ENCODE results near the gene KCND1.

DNA sequence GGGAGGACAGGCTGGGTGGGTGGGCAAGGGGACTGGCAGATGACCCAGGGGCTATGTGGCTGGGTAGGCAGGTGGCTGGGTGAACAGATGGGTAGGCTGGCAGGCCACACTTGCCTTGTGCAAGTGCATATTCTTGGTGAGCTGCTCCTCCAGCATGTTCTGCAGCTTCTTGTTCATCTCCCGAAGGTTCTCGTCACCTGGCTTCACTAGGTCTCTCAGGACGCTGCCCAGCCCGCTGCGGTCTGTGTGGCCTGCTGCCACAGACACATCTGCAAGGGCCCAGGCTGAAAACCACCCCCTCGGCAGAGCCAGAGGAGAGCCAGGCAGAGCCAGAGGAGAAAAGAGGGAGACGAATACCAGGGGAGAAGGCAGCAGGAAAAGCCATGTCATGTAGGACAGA lies 3.4 kb upstream of the KCND1 start:
- TF ChIP-seq, protein P1, sequence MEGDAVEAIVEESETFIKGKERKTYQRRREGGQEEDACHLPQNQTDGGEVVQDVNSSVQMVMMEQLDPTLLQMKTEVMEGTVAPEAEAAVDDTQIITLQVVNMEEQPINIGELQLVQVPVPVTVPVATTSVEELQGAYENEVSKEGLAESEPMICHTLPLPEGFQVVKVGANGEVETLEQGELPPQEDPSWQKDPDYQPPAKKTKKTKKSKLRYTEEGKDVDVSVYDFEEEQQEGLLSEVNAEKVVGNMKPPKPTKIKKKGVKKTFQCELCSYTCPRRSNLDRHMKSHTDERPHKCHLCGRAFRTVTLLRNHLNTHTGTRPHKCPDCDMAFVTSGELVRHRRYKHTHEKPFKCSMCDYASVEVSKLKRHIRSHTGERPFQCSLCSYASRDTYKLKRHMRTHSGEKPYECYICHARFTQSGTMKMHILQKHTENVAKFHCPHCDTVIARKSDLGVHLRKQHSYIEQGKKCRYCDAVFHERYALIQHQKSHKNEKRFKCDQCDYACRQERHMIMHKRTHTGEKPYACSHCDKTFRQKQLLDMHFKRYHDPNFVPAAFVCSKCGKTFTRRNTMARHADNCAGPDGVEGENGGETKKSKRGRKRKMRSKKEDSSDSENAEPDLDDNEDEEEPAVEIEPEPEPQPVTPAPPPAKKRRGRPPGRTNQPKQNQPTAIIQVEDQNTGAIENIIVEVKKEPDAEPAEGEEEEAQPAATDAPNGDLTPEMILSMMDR (IDR thresholded peaks at IDR 0.05; ENCODE audit: low read length): no peak
- no peak for TF ChIP-seq EZH2 (IDR thresholded peaks at IDR 0.05; ENCODE audit: borderline replicate concordance, low read length)

All from OCI-LY1 (cell line).